ENCODE measurements around the gene ATXN1. TPM values are rescaled to one million over a fixed set of nuclear protein-coding genes. Genes with fewer than 3 reads are reported as not detected.

ATXN1 gene
- total and polyA plus RNA-seq, 2 of the 8 experiments (the other 6 are each of a cell fraction or from before 2014, with no cell fraction given) = 1.6 to 4.0 TPM

DNA sequence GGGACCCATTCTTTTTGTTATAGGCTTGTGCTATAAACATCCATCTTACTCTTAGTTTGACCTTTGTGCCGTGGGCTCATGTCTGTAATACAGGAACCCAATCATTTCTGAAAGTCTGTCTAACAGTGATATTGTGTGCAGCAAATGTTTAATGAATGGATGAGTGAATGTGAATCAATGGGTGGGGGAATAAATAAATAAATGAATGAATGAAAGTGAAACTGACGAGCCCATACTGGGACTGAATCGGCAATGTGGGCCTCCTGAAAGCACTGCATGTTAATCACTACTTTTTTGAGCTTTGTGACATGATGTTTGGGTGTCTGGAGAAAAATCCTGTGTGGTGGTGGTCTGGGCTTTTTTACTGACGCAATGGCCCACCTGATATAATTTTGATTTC lies 347.9 kb downstream of the ATXN1 start (continued):
- no peak for TF ChIP-seq CHD7 (IDR thresholded peaks at IDR 0.05; ENCODE audit: insufficient replicate concordance, low read length)
- no peak for TF ChIP-seq GTF2F1 (IDR thresholded peaks at IDR 0.05; ENCODE audit: borderline replicate concordance, low read depth, low read length)
- no peak for TF ChIP-seq TBP (IDR thresholded peaks at IDR 0.05; ENCODE audit: low read depth, low read length)
- TF ChIP-seq YY1 (IDR thresholded peaks at IDR 0.05; ENCODE audit: low read depth, low read length) = no peak
- no peak for TF ChIP-seq EGR1 (IDR thresholded peaks at IDR 0.05; ENCODE audit: borderline replicate concordance, low read depth, low read length)
- TF ChIP-seq TAF7 (optimal IDR thresholded peaks at IDR 0.05; ENCODE audit: borderline replicate concordance, low read depth, low read length) = no peak
- TF ChIP-seq SIN3A (conservative IDR thresholded peaks at IDR 0.05 in 1 of 2, IDR thresholded peaks at IDR 0.05 in 1 of 2; ENCODE audit: low read depth in 1 of 2, low read length in 2 of 2) = no peak
